GM12878 (cell line): ENCODE measurements around the gene CENPO. TPM values are rescaled to one million over a fixed set of nuclear protein-coding genes. Genes with fewer than 3 reads are reported as not detected.

ENCODE experiments used
- ATAC-seq: fragments of 200-7000 bp; cut with Tn5 transposase; 3 replicates; pipeline ENCODE4 v1.9.1; 2020; ENCODE audit warnings: mild to moderate bottlenecking, moderate library complexity
- BruUV-seq: library from RNA; stranded (reverse); fragments of 400-500 nt; replicated peaks from 2 replicates; lab custom pipeline; 2021; lab: Mats Ljungman, UMichigan
- CTCF ChIA-PET: fragments of 300-600 bp; sonication (Branson Sonifier 250); formaldehyde crosslinking; extraction: SDS; loops from one replicate; lab custom pipeline; 2021; ENCODE audit warnings: inconsistent platforms; lab: Yijun Ruan, JAX
- POLR2A ChIA-PET: fragments of 350-600 bp; formaldehyde crosslinking; extraction: SDS; loops from one replicate; lab custom pipeline; 2021; ENCODE audit warnings: inconsistent platforms; lab: Charles Lee
- RAD21 ChIA-PET: fragments of 300-600 bp; sonication (Branson Sonifier 250); formaldehyde crosslinking; loops from one replicate; lab custom pipeline; 2023; ENCODE audit warnings: antibody characterized with exemption; ENCODE audit not compliant: unreplicated experiment; lab: Charles Lee
- SMC1A ChIA-PET: fragments of 300-600 bp; sonication (Branson Sonifier 250); formaldehyde crosslinking; loops from one replicate; lab custom pipeline; 2023; ENCODE audit not compliant: unreplicated experiment, uncharacterized antibody; lab: Charles Lee
- DNase-seq: peaks from one replicate; pipeline ENCODE4 v3.0.0-alpha.2; 2011; ENCODE audit warnings: low read depth, low spot score
- FAIRE-seq: peaks from 3 replicates; lab custom pipeline; 2011; peaks lifted over from hg19 to GRCh38; lab: Jason Lieb, UNC
- H2AFZ ChIP-seq: 2 replicates; pipeline ENCODE4 v1.6.0; 2011; ENCODE audit warnings: low read depth, low read length, control low read depth; ENCODE audit not compliant: control insufficient read depth
- H3K27ac ChIP-seq: 2 replicates; pipeline ENCODE4 v1.5.1; 2011; ENCODE audit warnings: control low read depth; ENCODE audit not compliant: control insufficient read depth, insufficient read depth
- H3K27me3 ChIP-seq, 2 experiments: replicated peaks in 1 of 2; 2 replicates each; pipeline versions ENCODE4 v1.6.0 to v1.6.1; 2011; ENCODE audit warnings: low read length in 1 of 2; ENCODE audit not compliant: control insufficient read depth in 2 of 2, insufficient read depth in 2 of 2
- H3K36me3 ChIP-seq, 2 experiments: 2 replicates each; pipeline ENCODE4 v1.5.1; 2011; ENCODE audit warnings: low read length in 1 of 2; ENCODE audit not compliant: control insufficient read depth in 2 of 2, insufficient read depth in 2 of 2
- H3K4me1 ChIP-seq: 2 replicates; pipeline ENCODE4 v1.6.1; 2011; ENCODE audit warnings: mild to moderate bottlenecking, low read length, moderate library complexity, mixed read lengths; ENCODE audit not compliant: control insufficient read depth, insufficient read depth
- H3K4me2 ChIP-seq: 2 replicates; pipeline ENCODE4 v1.6.0; 2011; ENCODE audit warnings: control low read depth; ENCODE audit not compliant: control insufficient read depth, insufficient read depth
- H3K4me3 ChIP-seq: fragments of 200-600 bp; sonication (generic); 2 replicates; pipeline ENCODE4 v1.5.1; 2016
- H3K79me2 ChIP-seq: 2 replicates; pipeline ENCODE4 v1.6.0; 2011; ENCODE audit warnings: low read length; ENCODE audit not compliant: control insufficient read depth, insufficient read depth
- H3K9ac ChIP-seq: 2 replicates; pipeline ENCODE4 v1.8.0; 2011; ENCODE audit warnings: low read length, control low read depth, mixed read lengths; ENCODE audit not compliant: control insufficient read depth, insufficient read depth
- H3K9me3 ChIP-seq: replicated peaks from 3 replicates; pipeline ENCODE4 v1.5.1; 2011; ENCODE audit warnings: mild to moderate bottlenecking, low read length; ENCODE audit not compliant: control insufficient read depth, insufficient read depth
- H4K20me1 ChIP-seq: 2 replicates; pipeline ENCODE4 v1.6.0; 2011; ENCODE audit not compliant: control insufficient read depth, insufficient read depth
- IKZF1 ChIP-seq: fragments of 450-650 bp; conservative IDR thresholded peaks from 2 replicates; pipeline ENCODE4 v1.6.1; 2017; ENCODE audit warnings: antibody characterized with exemption, mild to moderate bottlenecking
- POLR2AphosphoS5 ChIP-seq: IDR thresholded peaks from 2 replicates; pipeline ENCODE4 v1.6.1; 2011; ENCODE audit warnings: mild to moderate bottlenecking, low read length, inconsistent platforms
- WGBS: methylation state at CpG from one replicate; pipeline ENCODE4 v1.1.6; 2016; ENCODE audit warnings: low lambda C conversion rate; ENCODE audit not compliant: insufficient replicate concordance, insufficient coverage; ENCODE audit errors: missing lambda C conversion rate; 5-methylcytosine and 5-hydroxymethylcytosine counted together
- in situ Hi-C: fragments of 300-500 bp; cut with MboI; formaldehyde crosslinking; loops from 9 replicates; pipeline ENCODE4 v1.14.3; 2018; ENCODE audit warnings: mixed read lengths
- intact Hi-C: fragments of 100-400 bp; cut with micrococcal nuclease; formaldehyde crosslinking; loops from one replicate; pipeline ENCODE4 v1.14.2; 2022; ENCODE audit not compliant: unreplicated experiment
- polyA plus RNA-seq, 11 experiments: library from polyadenylated mRNA; depleted of rRNA in 4 of 11; unstranded in 6 of 11; stranded (reverse) in 5 of 11; fragments of >200 nt; fragmentation: Nextera tagmentation in 4 of 11; fragmentation: Illumina TruSeq in 1 of 11; extraction: Ambion mirVana in 4 of 11; extraction: Trizol in 1 of 11; gene quantifications; 1 replicate in 1 of 11; 2 replicates in 10 of 11; pipeline versions ENCODE4 v1.2.1 to v1.2.3, GENCODE V29; 2011 to 2016; ENCODE audit warnings: inconsistent platforms in 2 of 11, missing spikeins in 2 of 11, low read depth in 1 of 11
- total RNA-seq, 4 experiments: library from RNA; depleted of rRNA in 3 of 4; stranded (reverse); fragments of >200 nt in 3 of 4; fragmentation: Illumina TruSeq in 1 of 4; extraction: Trizol in 1 of 4; gene quantifications; 2 replicates each; pipeline versions ENCODE4 v1.2.1 to v1.2.3, GENCODE V29; 2013 to 2021
- TF ChIP-seq, protein P1 (sequence below): fragments of 150-350 bp; IDR thresholded peaks from 2 replicates; pipeline ENCODE4 v1.6.1; 2016; ENCODE audit warnings: low read depth, low read length

The CENPO gene
- total and polyA plus RNA-seq, 10 of the 15 experiments (the other 5 are each of a cell fraction or from before 2014, with no cell fraction given) = 18.7 to 37.0 (median 31.4) TPM

DNA sequence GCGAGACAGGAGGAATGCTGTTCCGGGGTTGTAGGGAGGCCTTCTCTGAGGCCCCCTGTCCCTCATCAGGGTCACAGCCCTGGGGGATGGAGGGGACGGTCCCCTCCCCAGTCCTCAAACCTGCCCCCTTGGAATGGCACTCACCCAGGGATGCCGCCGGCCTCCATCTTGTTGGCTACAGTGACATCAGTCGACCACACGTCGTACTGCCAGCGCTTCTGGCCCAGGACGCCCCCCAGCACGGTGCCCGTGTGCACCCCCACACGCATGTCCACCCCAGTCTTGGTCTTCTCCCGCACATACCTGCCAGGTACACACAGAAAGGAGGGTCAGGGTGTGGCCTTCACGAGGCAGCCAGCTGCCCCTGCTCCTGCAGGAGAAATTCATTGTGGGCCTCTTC is 46.5 kb downstream of the CENPO start:
- no TSS peak for BruUV-seq
- Histone ChIP-seq H3K4me1 (no peaks in the 10 kb centered on the region), H3K36me3 (peaks cover 6 to 25% of the 10 kb centered on the region in 2 experiments; a peak in 3 of 4 replicates), H3K79me2 (no peaks in the 10 kb centered on the region), H3K4me2 (no peak overlapping the region), H4K20me1 (no peaks in the 10 kb centered on the region), H3K9me3 (no peaks in the 10 kb centered on the region), H3K27me3 (no peaks in the 10 kb centered on the region), H3K9ac (no peak overlapping the region), H3K27ac (no peak overlapping the region), H2AFZ (no peak overlapping the region), H3K4me3 (no peak overlapping the region)
- no peak for ATAC-seq
- RAD21 ChIA-PET = no interaction called here
- DNase-seq = no peak
- CTCF ChIA-PET = no interaction called here
- no peak for FAIRE-seq
- intact Hi-C loops = no loop called here
- POLR2A ChIA-PET = no interaction called here
- TF ChIP-seq POLR2AphosphoS5 = no peak
- TF ChIP-seq, protein P1, sequence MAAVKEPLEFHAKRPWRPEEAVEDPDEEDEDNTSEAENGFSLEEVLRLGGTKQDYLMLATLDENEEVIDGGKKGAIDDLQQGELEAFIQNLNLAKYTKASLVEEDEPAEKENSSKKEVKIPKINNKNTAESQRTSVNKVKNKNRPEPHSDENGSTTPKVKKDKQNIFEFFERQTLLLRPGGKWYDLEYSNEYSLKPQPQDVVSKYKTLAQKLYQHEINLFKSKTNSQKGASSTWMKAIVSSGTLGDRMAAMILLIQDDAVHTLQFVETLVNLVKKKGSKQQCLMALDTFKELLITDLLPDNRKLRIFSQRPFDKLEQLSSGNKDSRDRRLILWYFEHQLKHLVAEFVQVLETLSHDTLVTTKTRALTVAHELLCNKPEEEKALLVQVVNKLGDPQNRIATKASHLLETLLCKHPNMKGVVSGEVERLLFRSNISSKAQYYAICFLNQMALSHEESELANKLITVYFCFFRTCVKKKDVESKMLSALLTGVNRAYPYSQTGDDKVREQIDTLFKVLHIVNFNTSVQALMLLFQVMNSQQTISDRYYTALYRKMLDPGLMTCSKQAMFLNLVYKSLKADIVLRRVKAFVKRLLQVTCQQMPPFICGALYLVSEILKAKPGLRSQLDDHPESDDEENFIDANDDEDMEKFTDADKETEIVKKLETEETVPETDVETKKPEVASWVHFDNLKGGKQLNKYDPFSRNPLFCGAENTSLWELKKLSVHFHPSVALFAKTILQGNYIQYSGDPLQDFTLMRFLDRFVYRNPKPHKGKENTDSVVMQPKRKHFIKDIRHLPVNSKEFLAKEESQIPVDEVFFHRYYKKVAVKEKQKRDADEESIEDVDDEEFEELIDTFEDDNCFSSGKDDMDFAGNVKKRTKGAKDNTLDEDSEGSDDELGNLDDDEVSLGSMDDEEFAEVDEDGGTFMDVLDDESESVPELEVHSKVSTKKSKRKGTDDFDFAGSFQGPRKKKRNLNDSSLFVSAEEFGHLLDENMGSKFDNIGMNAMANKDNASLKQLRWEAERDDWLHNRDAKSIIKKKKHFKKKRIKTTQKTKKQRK = no peak
- TF ChIP-seq IKZF1 = no peak
- 96% methylated on average over 15 of the region's 15 CpGs for WGBS
- SMC1A ChIA-PET = no interaction called here
- in situ Hi-C loops = no loop called here
